Hypothalamus (tissue), 51 donors: ENCODE measurements around the gene CLCNKB.

Experiments used
- DNase-seq, 51 donors: peaks; one replicate each; lab custom pipeline; 2025; lab: John Stamatoyannopoulos, UW

The CLCNKB gene

GRCh38 chr1:16072095-16072494, 28.5 kb downstream of the CLCNKB start:
- no peak for DNase-seq

GRCh38 chr1:16072616-16073484, 29.3 kb downstream of the CLCNKB start:
- DNase-seq, result peak in 4 of 51 donors; percentile 12 to 21 (median 18)

GRCh38 chr1:16073490-16074119, 30.0 kb downstream of the CLCNKB start, which contains the start of gene FAM131C:
FAM131C (minus strand) TSS chr1:16073651; CDS start chr1:16073442, 209 bp downstream.
- peak in 15 of 51 donors; percentile 9 to 63 (median 36) for DNase-seq

- DNase-seq, result no peak
These were observed 30.6 kb downstream of the CLCNKB start for GRCh38 chr1:16074217-16074616.

- peak in 27 of 51 donors; percentile 11 to 72 (median 40) for DNase-seq
These were observed 31.9 kb downstream of the CLCNKB start for GRCh38 chr1:16075337-16076030.

GRCh38 chr1:16076031-16076864, 32.7 kb downstream of the CLCNKB start:
- peak in 2 of 51 donors; percentile 35 to 36 for DNase-seq

- DNase-seq, result no peak
These were observed 33.3 kb downstream of the CLCNKB start for GRCh38 chr1:16076865-16077238.

- no peak for DNase-seq
These were observed 34.0 kb downstream of the CLCNKB start for GRCh38 chr1:16077406-16078245.

GRCh38 chr1:16078925-16079656, 35.5 kb downstream of the CLCNKB start:
- DNase-seq, result peak in 41 of 51 donors; percentile 19 to 86 (median 58)

GRCh38 chr1:16080422-16081150, 37.0 kb downstream of the CLCNKB start:
- no peak for DNase-seq

- DNase-seq, result no peak
These were observed 38.1 kb downstream of the CLCNKB start for GRCh38 chr1:16081636-16082035.

- peak in 10 of 51 donors; percentile 15 to 44 (median 30) for DNase-seq
These were observed 38.9 kb downstream of the CLCNKB start for GRCh38 chr1:16082283-16083038.

- no peak for DNase-seq
These were observed 39.9 kb downstream of the CLCNKB start for GRCh38 chr1:16083486-16083885.

GRCh38 chr1:16085522-16085921, 41.9 kb downstream of the CLCNKB start:
- DNase-seq, result no peak

- no peak for DNase-seq
These were observed 44.2 kb downstream of the CLCNKB start for GRCh38 chr1:16087733-16088132.

GRCh38 chr1:16088351-16088911, 44.8 kb downstream of the CLCNKB start:
- DNase-seq, result no peak

GRCh38 chr1:16088996-16089395, 45.4 kb downstream of the CLCNKB start:
- no peak for DNase-seq
